Stimulated activated CD4-positive, alpha-beta T cell treated with anti-CD3 and anti-CD28 coated beads, Interleukin-15, amount 100 ng/mL, for 24 hours (primary cell): ENCODE measurements around the gene CRB2.

Experiments
- DNase-seq: peaks from one replicate; pipeline ENCODE4 v3.0.0-alpha.2; 2020

CRB2 gene

DNA sequence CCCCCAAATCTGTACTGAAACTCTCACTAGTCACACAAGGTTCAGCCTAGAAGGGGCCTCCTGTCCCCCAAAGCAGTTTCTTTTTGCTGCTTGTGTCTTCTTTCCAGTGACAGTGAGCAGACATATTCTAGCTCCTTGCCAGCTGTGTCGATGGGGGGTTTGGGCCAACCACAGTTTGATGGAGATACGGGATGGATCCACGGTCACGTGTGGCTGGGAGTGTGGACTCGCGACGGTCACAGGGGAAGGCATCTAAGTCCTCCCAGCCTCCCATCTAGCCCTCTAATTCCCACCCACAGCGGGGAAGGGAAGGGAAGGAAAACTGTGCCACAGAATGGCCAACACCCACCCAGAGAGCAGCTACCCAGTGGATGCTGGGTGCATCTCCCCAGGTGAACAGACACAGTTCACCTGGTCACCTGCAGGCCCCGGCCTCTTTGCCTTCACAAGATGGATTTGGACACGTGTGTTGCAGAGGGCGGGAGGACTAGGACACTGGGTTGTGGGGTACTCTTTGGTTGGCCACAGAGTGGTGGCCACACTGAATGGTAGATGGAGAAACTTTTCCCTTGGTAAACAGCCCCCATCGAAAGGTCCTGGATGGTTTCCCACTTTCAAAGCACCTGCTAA lies 54.4 kb downstream of the CRB2 start:
- no peak for DNase-seq

DNA sequence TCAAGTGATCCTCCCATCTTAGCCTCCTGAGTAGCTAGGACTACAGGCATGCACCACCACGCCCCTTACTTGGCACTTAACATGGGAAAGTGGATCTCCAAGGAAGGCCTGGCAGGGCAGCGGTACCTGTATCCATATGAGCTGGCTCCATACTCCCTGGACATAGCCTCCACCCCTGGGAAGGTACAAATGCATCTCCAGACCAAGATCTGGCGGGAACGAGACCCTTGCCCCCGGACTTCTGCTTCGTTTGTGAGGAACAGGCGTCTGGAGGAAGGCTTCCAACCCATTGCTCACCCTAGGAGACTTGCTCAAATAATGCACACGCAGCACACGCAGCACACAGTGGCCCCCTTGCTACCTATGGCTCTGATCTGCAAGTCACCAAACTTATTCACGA lies 55.2 kb downstream of the CRB2 start:
- no peak for DNase-seq

DNA sequence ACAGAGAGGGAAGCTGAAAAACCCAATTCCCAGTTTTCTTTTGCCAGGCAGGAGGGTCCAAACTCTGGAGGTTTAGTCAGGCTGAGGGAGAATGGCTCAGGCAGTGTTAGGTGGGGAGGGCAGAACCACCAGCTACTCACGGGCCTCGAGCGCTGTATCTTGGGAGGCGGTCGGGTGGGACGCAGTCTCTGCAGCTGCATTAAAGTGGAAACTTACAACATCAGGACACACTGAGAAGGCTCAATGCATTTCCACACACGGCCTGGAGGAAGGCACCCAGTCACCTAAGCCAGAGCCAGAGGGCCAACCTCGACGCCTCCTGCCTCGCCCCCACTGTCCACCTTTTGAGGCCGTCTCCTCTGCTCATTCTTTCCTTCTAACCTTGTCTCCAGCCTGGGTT lies 55.6 kb downstream of the CRB2 start:
- no peak for DNase-seq

DNA sequence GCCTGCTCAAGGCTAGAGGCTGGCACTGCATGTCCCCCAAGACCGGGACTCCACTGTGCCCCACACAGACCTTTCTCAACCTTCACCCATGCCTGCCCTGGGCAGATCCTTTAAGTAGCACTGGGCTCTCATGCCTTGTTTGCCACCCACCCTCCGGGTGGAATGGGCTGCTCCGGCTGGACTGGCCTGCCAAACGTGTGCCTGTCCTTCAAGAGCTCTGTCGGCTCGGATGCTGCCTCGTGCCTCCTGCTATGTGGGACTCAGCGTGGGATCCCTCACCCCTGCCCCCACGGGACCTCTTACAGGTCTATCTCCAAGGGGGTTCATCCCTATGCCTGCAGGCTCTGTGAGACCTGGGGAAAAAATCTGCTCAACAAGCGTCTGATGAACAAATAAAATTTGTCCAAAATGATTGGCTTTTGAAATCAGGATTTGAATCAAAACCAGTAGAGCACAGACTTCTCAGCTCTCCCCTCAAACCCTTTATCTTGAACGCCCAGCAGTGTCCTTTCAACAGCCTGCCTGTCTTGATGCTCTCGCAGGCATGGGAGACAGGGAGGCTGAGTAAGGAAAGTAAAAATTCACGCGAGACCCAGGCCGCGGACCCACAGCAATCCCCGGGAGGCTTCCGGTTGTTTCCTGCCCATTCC lies 56.3 kb downstream of the CRB2 start:
- DNase-seq, result no peak

DNA sequence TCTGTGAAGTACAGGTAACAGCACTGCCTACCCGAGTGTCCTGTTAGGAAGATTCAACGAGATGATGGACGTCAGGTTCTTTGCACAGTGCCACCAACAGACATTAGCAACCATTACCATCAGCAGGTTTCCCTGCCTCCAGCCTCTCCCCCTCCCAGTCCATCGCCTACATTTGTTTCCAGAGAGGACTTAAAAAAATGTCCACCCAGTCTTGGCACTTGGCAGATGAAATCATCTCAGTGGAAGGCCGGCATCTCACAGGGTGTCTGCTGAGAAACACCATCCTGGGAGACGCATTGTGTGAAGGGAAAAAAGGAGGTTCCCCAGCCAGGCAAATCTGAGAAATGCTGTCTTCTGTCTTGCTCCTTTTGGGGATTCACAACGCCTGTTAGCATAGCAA lies 58.2 kb downstream of the CRB2 start:
- no peak for DNase-seq

DNA sequence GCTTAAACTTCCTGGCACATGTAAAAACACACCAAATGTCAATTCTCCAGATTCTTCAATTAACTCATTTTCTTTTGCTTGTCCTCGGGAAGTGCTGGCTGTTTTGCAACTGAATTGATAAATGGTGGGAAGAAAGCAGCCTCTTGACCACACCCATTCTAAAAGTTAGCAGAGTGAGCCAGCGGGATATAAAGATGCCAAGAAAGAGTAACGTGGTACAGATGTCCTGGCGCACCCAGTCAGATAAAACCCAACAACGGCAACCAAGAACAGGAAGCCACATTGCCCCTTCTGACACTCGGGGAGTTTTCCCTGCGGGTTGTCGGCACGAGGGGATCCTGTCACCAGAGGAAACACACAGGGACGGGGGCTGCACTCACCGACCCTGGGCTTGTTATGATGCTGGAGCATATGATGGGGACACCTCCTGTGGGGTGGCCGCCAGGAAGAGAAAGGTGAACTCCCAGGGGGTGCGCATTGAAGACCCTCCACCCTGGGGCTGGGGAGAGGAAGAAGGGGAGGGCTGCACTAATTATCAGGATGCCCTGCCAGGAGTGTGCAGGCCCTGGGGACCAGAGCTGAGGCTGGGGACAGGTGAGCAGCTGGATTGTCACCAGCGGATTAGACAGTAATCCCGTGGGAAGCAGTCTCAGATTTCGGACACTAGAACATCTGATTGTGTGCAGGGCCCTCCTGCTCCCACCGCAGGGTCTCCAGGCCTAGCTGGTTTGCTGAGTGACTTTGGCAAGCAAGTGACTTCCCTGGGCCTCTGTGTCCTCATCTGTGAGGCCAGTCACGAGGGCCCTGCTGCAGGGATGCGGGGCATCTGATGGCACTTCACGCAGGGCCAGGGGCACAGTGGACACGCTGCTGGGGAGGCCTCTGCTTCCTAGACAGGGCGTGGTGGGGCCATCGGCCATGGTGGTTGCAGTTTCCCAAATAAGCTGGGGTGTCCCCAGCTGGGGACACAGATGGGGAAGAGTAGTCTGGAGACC lies 59.2 kb downstream of the CRB2 start:
- no peak for DNase-seq

DNA sequence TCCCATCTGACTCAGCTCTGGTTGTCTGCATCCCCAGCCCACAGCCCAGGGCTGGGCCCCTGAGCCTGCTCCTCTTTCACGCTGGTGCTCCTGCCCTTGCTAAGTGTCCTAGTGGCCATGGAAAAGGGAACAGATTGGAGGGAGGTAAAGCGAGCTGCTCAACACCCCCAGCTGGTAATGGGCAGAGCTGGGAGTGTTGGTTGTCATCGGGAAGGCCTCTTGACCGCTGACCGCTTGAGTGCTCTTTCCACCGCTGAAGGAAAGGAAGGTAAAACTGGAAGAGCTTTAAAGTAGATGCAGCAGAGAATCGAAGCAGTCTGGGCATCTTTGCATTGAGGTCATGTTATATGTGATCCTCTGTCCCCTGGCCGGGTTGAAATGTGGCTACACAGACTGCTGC lies 60.2 kb downstream of the CRB2 start:
- no peak for DNase-seq

DNA sequence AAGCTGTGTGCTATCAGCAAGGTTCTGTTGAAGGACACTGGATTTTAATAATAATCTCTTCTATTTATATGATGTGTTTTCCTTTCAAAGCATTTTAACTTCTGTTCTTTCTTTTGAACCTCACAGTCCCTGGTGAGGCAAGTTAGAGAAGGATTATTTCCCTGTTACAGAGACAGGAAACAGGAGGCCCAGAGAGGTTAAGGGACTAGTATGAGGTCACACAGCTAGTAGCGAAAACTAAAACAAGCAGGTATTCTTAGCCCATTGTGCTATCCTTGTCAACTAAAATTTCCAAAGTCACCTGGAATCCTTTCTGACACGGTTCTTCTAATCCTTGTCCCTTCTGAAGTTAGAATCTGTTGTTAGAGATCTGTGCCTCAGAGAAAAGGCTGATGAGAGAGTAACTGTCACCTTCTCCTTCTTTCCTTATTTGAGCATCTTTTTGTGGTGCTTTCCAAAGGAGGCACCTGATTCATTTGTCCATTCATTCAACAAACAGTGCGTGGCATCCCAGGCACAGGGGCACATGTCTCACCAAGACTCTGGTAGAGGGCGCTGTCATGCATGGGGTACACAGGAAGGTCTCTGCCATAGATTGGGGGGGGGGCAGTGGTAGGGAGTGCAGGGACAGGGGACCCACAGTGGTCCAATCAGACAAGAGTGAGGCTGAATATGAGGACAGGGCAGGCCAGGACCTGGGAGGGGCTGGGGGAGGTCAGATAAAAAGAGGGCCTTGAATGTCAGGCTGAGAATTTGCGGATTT lies 61.5 kb downstream of the CRB2 start:
- DNase-seq, result no peak

DNA sequence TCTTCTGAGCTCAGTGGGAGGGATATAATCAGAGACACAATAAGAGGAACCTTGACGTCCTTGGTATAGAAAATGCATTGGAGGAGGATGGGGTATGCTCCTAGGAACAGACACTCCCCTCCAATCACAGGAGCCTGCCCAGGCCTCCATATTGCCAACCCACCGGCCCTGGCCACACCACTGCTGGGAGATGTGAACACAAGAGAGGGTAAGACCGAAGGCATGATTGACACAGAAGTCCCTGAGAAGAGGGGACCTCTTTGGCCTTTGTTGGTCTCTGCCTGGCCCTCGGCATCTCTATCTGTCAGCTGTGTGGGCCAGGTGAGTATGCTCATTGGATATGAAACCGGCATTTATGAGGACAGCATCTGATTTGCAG lies 62.0 kb downstream of the CRB2 start:
- DNase-seq, result no peak

DNA sequence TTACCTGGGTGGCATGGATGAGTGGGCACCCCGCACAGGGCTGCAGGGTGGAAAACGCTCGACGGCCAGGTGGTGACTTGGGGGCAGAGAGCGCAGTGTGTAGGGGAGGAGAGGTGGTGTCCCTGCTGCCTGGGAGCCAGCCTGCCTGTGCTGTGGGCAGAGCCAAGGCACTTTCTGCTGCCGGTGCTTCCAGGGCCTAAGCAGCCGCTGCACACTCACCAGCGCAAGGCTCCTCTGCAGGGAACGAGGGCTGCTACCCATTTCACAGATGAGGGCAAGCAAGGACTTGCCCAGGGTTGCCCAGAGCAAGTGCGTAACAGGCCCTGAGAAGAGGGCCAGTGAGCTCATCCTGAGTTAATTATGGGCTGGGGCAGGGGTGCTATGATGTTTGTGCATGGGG lies 62.5 kb downstream of the CRB2 start:
- DNase-seq, result no peak

DNA sequence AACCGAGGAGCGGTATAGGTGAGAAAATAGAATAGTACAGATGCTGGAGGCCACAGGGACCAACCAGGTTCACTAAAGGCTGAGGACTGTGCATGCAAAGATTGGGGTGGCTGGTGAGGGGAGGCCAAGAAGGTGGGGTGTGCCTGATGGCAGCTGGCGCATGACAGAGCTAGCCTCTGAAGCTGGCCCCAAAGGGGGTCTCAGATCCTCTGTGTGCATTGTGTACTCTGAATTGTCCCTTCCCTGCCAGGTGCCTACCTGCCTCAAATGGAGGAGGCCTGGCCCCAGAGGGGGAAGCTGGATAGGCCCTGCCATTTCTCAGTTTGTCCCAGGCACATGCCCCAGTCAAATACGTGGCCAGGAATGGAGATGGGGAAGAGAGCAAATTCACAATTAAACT lies 63.1 kb downstream of the CRB2 start:
- DNase-seq, result no peak

DNA sequence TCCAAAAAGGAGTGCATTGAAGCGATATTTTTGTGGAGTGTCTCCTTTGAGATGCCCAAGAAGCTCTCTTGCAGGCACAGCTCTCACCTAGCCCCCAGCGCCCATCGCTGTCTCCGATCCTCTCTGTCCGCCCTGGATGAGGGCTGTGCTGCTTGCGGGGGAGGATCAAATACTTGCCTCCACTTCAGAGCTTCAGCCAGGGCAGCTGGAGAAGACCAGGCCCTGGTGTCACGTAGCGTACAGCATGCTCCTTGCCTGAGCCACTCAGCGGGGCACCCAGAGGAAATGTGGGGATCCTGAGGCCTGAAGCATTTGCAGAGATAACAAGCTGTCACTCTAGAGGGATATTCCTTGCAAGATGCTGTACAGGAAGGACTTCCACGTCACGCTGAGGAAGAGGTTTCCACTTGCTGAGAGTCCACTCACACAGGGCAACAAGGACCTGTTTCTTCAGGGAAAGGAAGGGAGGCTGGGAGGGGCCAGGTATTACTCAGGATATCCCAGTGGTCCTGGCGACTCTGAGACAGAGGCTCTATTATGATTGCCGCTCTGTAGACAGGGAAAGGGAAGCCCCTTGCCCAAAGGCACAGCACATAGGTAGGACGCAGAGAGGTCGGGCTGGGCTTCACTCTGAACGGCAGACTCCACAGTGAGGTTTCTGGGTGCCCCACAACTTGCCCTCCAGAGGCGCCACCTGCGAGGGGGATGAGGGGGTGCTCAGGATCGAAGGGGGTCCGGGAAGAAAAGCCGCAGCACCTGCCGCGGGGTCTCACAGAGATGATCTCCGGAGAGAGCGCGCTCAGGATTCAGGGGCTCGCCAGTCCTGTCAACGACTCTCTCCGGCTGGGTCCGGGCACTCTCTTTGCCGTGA lies 64.0 kb downstream of the CRB2 start:
- DNase-seq, result no peak

DNA sequence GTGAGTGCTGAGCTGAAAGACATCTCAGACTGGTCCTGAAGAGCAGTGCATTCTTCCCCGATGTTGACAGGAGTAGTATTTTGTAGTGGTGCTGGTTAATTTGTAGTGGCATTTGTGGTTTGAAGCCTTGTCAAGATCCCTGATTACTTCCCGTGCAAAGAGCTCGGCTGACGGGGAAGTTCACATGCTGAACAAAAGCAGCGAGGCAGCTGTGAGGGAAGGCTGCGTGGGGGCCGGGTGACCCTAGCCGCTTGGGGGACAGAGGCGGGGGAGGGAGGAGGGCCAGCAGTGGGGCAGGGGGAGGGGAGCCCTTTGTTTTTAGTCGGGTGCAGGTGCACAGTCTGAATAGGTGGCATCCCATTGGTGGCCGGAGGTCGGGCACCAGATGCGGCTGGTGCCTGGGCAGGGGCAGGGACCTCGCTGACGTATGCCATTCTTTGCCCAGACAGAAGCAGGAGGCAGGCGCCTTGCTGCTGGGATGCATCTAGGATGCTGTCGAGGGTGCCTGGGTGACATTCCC lies 64.7 kb downstream of the CRB2 start:
- DNase-seq, result no peak

DNA sequence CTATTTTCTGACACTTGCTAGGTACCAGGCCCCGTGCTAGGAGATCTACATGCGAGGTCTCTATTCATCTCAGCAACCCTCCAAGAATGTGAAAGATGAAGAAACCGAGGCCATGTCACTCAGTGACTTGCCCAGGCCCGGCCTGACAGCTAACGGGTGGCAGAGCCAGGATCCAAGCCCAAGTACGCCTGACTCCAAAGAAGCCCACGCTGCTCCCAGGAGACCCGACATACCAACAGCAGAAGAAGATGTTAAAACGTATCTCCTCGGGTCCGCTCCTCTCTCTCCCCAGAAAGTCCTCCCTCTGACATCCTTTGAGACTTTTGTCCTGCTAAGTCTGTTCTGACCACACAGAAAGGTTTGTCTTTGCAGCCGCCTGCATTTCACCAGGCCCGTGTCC lies 65.2 kb downstream of the CRB2 start:
- no peak for DNase-seq

DNA sequence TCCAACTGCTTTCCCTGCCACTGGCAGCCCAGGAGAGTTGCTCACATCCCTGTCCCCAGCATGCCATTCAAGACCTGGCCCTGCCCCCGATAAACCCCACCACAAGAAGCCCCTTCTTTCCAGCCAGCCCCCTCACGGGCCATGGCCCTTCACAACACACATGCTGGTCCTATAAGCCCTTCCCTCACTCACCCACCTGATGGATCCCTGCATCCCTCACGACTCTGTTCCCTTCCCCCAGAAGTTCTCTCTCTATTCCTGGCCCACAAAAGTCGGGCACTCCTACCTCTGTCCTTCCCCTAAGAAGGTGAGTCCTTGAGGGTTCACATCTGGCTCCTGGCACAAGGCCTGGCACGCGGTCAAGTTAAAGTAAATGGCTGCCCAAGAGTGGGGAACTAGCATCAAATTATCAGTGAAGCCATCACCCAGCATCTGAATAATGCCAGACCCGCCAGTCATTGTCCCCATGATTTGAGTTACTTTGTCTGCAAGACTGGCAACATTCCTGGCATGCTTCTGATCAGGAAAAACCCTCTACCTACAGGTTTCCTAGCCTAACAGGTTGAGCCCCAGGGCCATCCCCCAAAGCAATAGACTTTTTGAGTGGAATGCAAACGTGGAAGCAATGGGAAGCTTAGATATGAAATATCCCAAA lies 65.9 kb downstream of the CRB2 start:
- DNase-seq, result no peak

DNA sequence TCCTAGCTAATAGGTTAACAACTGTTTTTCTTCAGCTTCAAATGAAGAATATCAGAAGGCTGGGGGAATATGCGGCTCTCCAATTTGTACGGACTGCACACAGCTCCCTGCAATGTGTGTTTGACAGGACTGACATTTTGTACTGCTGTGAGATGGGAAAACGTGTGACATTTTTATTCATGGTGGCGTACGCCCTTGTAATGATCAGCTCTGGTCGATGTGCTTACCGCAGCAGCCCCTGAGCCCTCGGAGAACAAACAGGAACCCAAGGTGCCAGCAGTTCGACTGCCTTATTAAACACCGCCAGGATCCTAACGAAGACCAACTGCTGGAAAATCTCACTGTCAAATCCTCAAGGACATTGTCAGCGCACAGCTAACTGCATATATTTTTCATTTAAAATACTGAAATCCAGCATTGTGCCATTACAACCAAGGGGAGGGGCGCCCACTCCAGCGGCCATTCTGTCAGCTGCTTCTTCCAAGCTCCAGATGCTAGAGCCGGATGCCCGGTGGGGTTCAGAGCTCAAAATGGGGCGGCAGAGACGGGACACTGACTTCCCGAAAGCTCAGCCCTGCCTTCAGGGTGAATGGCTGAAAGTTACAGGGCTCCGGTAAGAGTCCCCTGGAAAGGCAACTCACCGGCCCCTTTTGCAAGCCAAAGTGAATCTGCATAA lies 66.8 kb downstream of the CRB2 start:
- no peak for DNase-seq

DNA sequence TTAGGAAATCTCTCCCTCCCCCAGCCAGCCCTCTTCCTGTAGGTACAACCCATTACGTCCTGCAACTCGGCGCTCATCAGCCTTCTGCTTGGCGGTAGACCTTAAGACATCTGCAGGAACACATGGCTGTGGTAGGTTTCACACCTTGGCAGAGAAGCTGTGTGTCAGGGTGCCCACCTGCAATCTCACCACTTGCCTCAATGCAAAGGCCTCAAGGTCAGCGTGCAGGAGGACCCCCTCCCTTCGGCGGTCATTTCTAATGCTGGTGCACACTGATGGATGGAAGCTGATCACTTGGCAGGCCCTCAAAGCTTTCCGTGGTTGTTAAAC lies 67.3 kb downstream of the CRB2 start:
- DNase-seq, result no peak

DNA sequence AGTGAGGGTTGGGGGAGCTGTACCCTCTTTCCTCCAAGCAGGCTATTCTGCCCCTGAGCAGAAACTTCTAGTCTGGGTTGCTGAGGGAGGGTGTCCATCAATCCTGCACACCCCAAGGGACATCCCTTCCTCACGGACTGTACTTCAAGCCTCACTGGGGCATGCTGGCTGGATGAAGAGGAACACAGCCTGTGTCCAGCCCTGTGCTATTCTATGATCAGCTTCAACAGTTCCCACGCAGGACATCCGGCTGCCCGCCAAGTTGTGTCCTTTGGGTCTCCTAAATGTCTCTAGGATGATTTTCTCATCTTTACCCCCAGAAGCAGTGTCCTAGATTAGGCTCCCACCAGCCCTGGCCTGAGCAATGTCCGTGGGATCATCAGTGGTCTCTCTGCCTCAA lies 68.1 kb downstream of the CRB2 start:
- no peak for DNase-seq

DNA sequence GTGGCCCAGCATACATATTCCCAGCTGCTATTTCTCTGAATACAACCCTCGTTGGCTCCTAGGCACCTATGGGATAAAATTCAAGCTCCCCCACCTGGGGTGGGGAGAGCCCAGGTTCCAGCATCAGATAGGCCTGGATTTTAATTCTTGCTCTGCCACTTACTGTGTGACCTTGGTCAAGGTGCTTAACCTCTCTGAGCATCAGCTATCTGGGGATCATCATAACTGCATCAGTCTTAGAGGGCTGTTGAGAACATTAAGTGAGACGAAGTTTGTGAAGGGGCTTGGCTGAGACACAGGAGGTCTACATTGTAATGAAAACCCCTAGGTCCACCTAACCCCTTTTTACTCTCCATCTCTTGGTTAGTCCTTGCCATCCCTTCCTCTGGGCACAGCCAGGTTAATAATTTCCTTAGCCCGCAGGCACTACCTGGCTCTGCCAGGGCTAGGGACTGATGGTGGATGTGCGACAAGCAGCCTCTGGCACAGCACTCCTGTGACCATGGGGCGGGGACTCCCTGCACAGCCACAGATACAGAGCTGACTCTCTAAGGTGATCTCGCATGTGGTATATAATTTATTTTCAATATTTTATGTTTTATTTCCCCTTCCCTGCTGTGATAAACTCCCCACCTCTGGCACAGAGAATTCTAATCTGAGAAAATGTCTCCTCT lies 68.7 kb downstream of the CRB2 start:
- DNase-seq, result no peak

DNA sequence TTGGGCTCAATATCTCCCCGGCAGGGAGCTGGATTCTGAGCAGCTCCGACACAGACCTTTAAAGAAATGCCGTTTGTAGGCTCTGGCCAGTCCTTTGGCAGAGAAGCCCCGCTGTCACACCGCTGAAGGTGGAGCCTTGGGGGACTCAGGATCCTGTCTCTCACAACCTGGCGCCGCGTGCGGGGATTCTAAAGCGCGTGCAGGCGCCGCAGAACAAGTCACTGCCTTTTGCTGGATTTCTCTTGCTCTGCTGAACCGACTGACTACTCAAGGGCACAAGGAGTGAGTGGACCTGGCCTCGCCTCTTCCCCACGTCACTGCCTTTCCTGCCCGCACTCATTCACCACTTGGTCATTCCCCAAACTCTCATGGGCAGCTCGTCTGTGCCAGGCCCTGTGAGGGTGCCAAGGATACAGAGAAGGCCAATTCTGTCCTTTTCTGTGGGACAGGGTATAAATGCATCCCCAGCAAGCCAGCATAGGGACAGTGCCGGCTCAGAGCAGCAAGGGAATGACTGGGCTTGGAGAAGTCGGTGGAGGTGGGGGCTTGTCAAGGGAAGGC lies 69.3 kb downstream of the CRB2 start:
- DNase-seq, result no peak
